ENCODE measurements around the gene MRPL42. TPM values are rescaled to one million over a fixed set of nuclear protein-coding genes. Genes with fewer than 3 reads are reported as not detected.

MRPL42 gene
- total RNA-seq, 1 experiment from 2014 or later = 119 TPM

DNA sequence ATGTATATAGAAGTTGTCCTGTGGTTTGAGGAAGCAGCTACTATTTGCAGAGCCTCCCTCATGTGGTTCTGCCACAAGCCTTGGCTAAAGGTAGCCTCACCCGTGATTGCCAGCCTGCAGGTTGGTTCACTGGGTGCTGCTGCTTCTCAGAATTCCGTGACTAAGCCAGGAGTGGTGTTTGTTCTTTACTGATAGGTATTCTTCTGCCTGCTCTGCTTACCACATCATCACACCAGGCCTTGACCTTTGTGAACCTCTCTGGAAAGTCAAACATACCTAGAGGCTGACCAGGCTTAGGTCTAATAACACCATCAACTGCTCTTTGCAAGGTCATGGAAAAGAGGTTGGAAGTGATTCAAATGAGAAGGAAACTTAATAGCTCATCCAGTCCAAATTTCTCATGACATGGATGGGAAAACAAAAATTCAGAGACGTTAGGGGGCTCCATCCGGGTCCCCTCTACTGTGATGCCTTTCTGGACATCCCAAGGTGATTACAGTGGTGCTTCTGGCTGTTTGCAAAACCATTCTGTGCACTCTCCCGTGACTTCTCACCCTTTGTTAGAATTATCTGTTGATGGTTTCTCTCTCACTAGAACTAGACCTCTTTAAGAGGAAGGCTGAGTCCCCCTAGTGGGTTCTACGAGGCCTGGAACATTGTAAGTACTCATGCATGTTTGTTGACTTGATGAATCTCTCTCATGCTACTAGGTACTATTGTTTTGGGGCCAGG lies 96.7 kb downstream of the MRPL42 start:
- TF ChIP-seq, protein P1, sequence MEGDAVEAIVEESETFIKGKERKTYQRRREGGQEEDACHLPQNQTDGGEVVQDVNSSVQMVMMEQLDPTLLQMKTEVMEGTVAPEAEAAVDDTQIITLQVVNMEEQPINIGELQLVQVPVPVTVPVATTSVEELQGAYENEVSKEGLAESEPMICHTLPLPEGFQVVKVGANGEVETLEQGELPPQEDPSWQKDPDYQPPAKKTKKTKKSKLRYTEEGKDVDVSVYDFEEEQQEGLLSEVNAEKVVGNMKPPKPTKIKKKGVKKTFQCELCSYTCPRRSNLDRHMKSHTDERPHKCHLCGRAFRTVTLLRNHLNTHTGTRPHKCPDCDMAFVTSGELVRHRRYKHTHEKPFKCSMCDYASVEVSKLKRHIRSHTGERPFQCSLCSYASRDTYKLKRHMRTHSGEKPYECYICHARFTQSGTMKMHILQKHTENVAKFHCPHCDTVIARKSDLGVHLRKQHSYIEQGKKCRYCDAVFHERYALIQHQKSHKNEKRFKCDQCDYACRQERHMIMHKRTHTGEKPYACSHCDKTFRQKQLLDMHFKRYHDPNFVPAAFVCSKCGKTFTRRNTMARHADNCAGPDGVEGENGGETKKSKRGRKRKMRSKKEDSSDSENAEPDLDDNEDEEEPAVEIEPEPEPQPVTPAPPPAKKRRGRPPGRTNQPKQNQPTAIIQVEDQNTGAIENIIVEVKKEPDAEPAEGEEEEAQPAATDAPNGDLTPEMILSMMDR (conservative IDR thresholded peaks at IDR 0.05; ENCODE audit: low read depth, low read length) = peak; percentile 55
- TF ChIP-seq EZH2phosphoT487 (IDR thresholded peaks at IDR 0.05; ENCODE audit: borderline replicate concordance, low read length) (peak; percentile 89), EZH2 (IDR thresholded peaks at IDR 0.05; ENCODE audit: low read length, unreplicated experiment) (no peak)
- peak; percentile 97 for DNase-seq
- ChIA-PET CTCF (interaction anchor here (0.6 to 1.4 kb wide), 5 partner anchors 8 to 573 kb away, joined by 3 to 7 read pairs (median 4); partner anchors contain the start of gene SOCS2), POLR2A (ENCODE audit: unreplicated experiment) (interaction anchor here (0.6 kb wide), 1 partner anchor 221 kb away, joined by 3 read pairs; no protein-coding TSS in a partner anchor)
- no peaks in the 10 kb centered on the region for H3K36me3 ChIP-seq (ENCODE audit: low read depth, low read length)
- H3K4me2 ChIP-seq (ENCODE audit: low read length) = peak overlapping the region; percentile 49
- H2AFZ ChIP-seq (ENCODE audit: low read length) = no peak overlapping the region
- no peaks in the 10 kb centered on the region for H3K79me2 ChIP-seq (ENCODE audit: low read length)
- H3K4me3 ChIP-seq (ENCODE audit: low read length) = no peak overlapping the region
- H3K27ac ChIP-seq (ENCODE audit: low read length) = peak overlapping the region; percentile 65
- peaks cover 27% of the 10 kb centered on the region for H3K4me1 ChIP-seq (ENCODE audit: insufficient read depth, low read length)
- no peaks in the 10 kb centered on the region for H3F3A ChIP-seq (ENCODE audit: low read length, unreplicated experiment)
- H4K20me1 ChIP-seq (ENCODE audit: low read length) = no peaks in the 10 kb centered on the region
- intact Hi-C loops (cut with micrococcal nuclease) = loop anchor here (1.0 kb wide), 1 partner anchor 37 kb away; no protein-coding TSS in a partner anchor
- no peaks in the 10 kb centered on the region for H3K27me3 ChIP-seq (ENCODE audit: low read length)
- BruUV-seq (replicated peaks) = no TSS peak
- peak; percentile 98 for ATAC-seq
- 0 out of 2 replicates have a peak overlapping the region, but pooled peaks have one; percentile 2 for H3K9ac ChIP-seq (ENCODE audit: low read length)
- no peaks in the 10 kb centered on the region for H3K9me3 ChIP-seq (ENCODE audit: low read length)
- H3K9me2 ChIP-seq (replicated peaks; ENCODE audit: low read length) = no peaks in the 10 kb centered on the region

DNA sequence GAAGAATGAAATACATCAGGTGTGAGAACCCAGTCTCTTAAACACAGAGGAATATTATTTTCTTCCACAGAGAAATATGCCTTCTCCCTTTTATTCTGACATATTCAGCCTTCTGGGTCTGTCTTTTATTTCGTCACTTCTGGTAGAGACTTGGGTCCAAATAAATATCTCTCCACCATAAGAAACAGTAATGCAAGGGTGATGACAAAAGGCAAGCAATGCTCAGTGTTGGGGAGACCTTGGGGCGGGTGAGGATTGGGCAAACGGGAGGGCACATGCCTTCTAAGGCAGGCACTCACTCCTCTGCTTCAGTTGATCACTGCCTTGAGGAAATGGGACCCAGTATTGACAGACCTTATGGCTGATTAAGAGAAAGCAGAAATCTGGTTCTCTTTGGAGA lies 98.4 kb downstream of the MRPL42 start:
- CTCF ChIA-PET = no interaction called here
- Histone ChIP-seq H4K20me1 (ENCODE audit: low read length) (no peaks in the 10 kb centered on the region), H3K9me3 (ENCODE audit: low read length) (no peaks in the 10 kb centered on the region), H3K4me1 (ENCODE audit: insufficient read depth, low read length) (peaks cover 27% of the 10 kb centered on the region), H3K27me3 (ENCODE audit: low read length) (no peaks in the 10 kb centered on the region), H3K9ac (ENCODE audit: low read length) (no peak overlapping the region), H3K4me3 (ENCODE audit: low read length) (no peak overlapping the region), H3K27ac (ENCODE audit: low read length) (no peak overlapping the region), H3K79me2 (ENCODE audit: low read length) (0 out of 2 replicates have a peak, but pooled peaks cover 2% of the 10 kb centered on the region), H2AFZ (ENCODE audit: low read length) (no peak overlapping the region), H3K4me2 (ENCODE audit: low read length) (no peak overlapping the region), H3F3A (ENCODE audit: low read length, unreplicated experiment) (no peaks in the 10 kb centered on the region), H3K9me2 (replicated peaks; ENCODE audit: low read length) (no peaks in the 10 kb centered on the region), H3K36me3 (ENCODE audit: low read depth, low read length) (no peaks in the 10 kb centered on the region)
- BruUV-seq (replicated peaks) = no TSS peak
- POLR2A ChIA-PET (ENCODE audit: unreplicated experiment) = no interaction called here
- TF ChIP-seq, protein P1 (conservative IDR thresholded peaks at IDR 0.05; ENCODE audit: low read depth, low read length) = no peak
- no peak for TF ChIP-seq EZH2phosphoT487 (IDR thresholded peaks at IDR 0.05; ENCODE audit: borderline replicate concordance, low read length)
- TF ChIP-seq EZH2 (IDR thresholded peaks at IDR 0.05; ENCODE audit: low read length, unreplicated experiment) = no peak
- DNase-seq = no peak
- ATAC-seq = no peak
- intact Hi-C loops (cut with micrococcal nuclease) = no loop called here

Other genes starting within 250 kb of the MRPL42 start
- 30.2 and 38.9 TPM in 2 replicates for gene NUDT4, start 89.6 kb upstream of the MRPL42 start, total RNA-seq (2014; rRNA removed)
- gene UBE2N, start 25.6 kb upstream of the MRPL42 start, total RNA-seq (2014; rRNA removed) = 128 and 205 TPM in 2 replicates
- gene SOCS2, start 105.2 kb downstream of the MRPL42 start, total RNA-seq (2014; rRNA removed) = 28.9 and 43.1 TPM in 2 replicates
- gene CRADD, start 209.9 kb downstream of the MRPL42 start, total RNA-seq (2014; rRNA removed) = 11.4 and 12.5 TPM in 2 replicates

Data from PC-3 (cell line).